Transverse colon (tissue), 4 donors: ENCODE results near the gene ZDHHC9. TPM values are rescaled to one million over a fixed set of nuclear protein-coding genes. Genes with fewer than 3 reads are reported as not detected.

Experiments used
- DNase-seq: peaks from one replicate; pipeline ENCODE4 v3.0.0-alpha.2; 2019
- H3K27ac ChIP-seq, 4 donors: fragments of 200-600 bp; sonication (generic); 2 replicates each; pipeline ENCODE4 v1.5.1; 2016 to 2018; ENCODE audit warnings: inconsistent platforms in 4 of 4
- H3K27me3 ChIP-seq: fragments of 200-600 bp; sonication (generic); 2 replicates; pipeline ENCODE4 v1.5.1; 2017; ENCODE audit warnings: inconsistent platforms
- H3K36me3 ChIP-seq, 4 donors: fragments of 200-600 bp; sonication (generic); 2 replicates each; pipeline ENCODE4 v1.5.1; 2017 to 2019; ENCODE audit warnings: inconsistent platforms in 4 of 4
- H3K4me1 ChIP-seq, 4 donors: fragments of 200-600 bp; sonication (generic); 2 replicates each; pipeline ENCODE4 v1.5.1; 2017 to 2020; ENCODE audit warnings: inconsistent platforms in 4 of 4
- H3K4me3 ChIP-seq, 4 donors: fragments of 200-600 bp; sonication (generic); 1 replicate in 1 of 4; 2 replicates in 3 of 4; pipeline versions ENCODE4 v1.5.1 to v1.6.1; 2017 to 2019; ENCODE audit warnings: inconsistent platforms in 4 of 4
- H3K9me3 ChIP-seq, 2 donors: fragments of 200-600 bp; sonication (generic); 2 replicates each; pipeline ENCODE4 v1.5.1; 2017 to 2019; ENCODE audit warnings: inconsistent platforms in 2 of 2
- CTCF ChIP-seq, 5 experiments: fragments of 200-600 bp in 3 of 5; fragments of 450-650 bp in 2 of 5; sonication (generic) in 3 of 5; IDR thresholded peaks; 1 replicate in 2 of 5; 2 replicates in 3 of 5; pipeline ENCODE4 v1.5.1; 2016 to 2017; ENCODE audit warnings: antibody characterized with exemption in 5 of 5, inconsistent platforms in 3 of 5, mild to moderate bottlenecking in 2 of 5, moderate library complexity in 1 of 5
- EP300 ChIP-seq: sonication (generic); formaldehyde crosslinking; IDR thresholded peaks from one replicate; pipeline ENCODE4 v1.6.1; 2017; ENCODE audit warnings: antibody characterized with exemption, low read depth
- POLR2A ChIP-seq: fragments of 450-650 bp; IDR thresholded peaks from one replicate; pipeline ENCODE4 v1.6.1; 2016; ENCODE audit warnings: antibody characterized with exemption, mild to moderate bottlenecking, moderate library complexity
- POLR2AphosphoS5 ChIP-seq, 3 donors: sonication (generic); formaldehyde crosslinking; IDR thresholded peaks; one replicate each; pipeline ENCODE4 v1.6.1; 2016; ENCODE audit warnings: antibody characterized with exemption in 3 of 3
- WGBS, 2 donors: methylation state at CpG; one replicate each; pipeline ENCODE4 v1.1.5; 2018; ENCODE audit warnings: low coverage in 1 of 2; 5-methylcytosine and 5-hydroxymethylcytosine counted together
- in situ Hi-C, 4 donors: fragments of 200-750 bp; cut with MboI; loops; one replicate each; pipeline versions ENCODE4 v1.15.0 to v1.15.1; 2017; ENCODE audit warnings: low sequenced_read_pairs in 3 of 4, low pct_ligation_motif_present in 1 of 4, low pct_unique_long_range_greater_than_20kb in 1 of 4
- intact Hi-C: fragments of 100-400 bp; cut with DNase I; formaldehyde crosslinking; loops from one replicate; pipeline ENCODE4 v1.15.1; 2023; ENCODE audit warnings: low total_unique reads
- total RNA-seq, 4 donors: library from RNA; depleted of rRNA; stranded (reverse); fragments of >200 nt; gene quantifications; one replicate each; pipeline ENCODE4 v1.1.0, GENCODE V29; 2016

Gene ZDHHC9
- total RNA-seq, 4 donors from 2014 or later, result 9.2 to 60.2 (median 30.7) TPM

- WGBS, 2 donors, result 77% methylated on average over 7 of the region's 8 CpGs; no CpG with 5 or more reads in 1 of the 2 donors
- intact Hi-C loops, result no loop called here
- peak overlapping the region; percentile 51 to 79 (median 61) for H3K27ac ChIP-seq
- H3K4me1 ChIP-seq, result no peaks in the 10 kb centered on the region
- H3K36me3 ChIP-seq, result no peaks in the 10 kb centered on the region
- no peaks in the 10 kb centered on the region for H3K9me3 ChIP-seq
- H3K27me3 ChIP-seq, result no peaks in the 10 kb centered on the region
- peak overlapping the region in 2 of 4 donors; percentile 6 to 42 for H3K4me3 ChIP-seq
- peak; percentile 67 for DNase-seq
- in situ Hi-C loops, result no loop called here
- TF ChIP-seq EP300 (no peak), POLR2AphosphoS5 (IDR thresholded peaks at IDR 0.05) (peak in 1 of 3 donors; percentile 28), POLR2A (peak; percentile 22), CTCF (IDR thresholded peaks at IDR 0.05) (no peak)
Measured at GRCh38 chrX:129781134-129781672, 62.5 kb downstream of the ZDHHC9 start.

DNA sequence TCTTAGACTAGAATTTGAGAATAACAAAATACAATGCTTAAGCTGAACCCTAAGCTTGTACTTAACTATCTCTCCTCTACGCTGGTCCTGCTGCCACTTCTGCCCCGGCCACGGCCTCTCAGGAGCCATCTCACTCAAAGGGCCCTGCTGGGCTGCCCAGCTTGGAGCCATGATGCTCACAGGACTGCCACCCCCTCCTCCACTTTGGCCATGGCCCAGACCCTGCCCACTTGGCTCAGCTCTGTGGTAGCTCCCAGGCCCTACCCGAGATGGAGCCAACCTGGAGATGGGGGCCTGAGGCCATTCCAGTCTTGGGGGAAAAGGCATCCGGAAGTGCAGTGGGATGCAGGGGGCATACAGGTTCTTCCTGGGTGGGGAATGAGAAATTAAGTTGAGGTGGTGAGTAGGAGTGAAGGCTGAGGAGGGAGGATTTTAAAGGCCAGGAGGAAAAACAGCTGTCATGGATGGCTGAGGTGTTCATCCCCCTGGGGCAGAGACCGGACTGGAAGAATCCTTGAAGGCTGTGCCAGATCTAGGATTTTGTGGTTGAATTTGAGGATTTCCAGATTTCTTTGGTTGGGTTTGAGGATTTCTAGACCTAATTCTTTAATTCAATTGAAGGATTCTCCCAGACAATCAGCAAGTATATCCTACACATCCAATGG, 63.1 kb downstream of the ZDHHC9 start:
- no peak for TF ChIP-seq POLR2A
- H3K4me3 ChIP-seq, result peak overlapping the region in 2 of 4 donors; percentile 6 to 42
- no peak for DNase-seq
- no peaks in the 10 kb centered on the region for H3K4me1 ChIP-seq
- no peaks in the 10 kb centered on the region for H3K9me3 ChIP-seq
- in situ Hi-C loops, result no loop called here
- 66% methylated on average over 6 of the region's 6 CpGs; no CpG with 5 or more reads in 1 of the 2 donors for WGBS, 2 donors
- intact Hi-C loops, result no loop called here
- peak overlapping the region; percentile 51 to 79 (median 61) for H3K27ac ChIP-seq
- H3K36me3 ChIP-seq, result no peaks in the 10 kb centered on the region
- no peaks in the 10 kb centered on the region for H3K27me3 ChIP-seq

GRCh38 chrX:129779747-129780146, 63.9 kb downstream of the ZDHHC9 start, which contains the start of gene SASH3:
TSS of gene SASH3 (plus strand) at chrX:129779949. CDS start at chrX:129780098, 149 bp downstream.
- 62% methylated on average over 9 of the region's 13 CpGs; no CpG with 5 or more reads in 1 of the 2 donors for WGBS, 2 donors
- H3K36me3 ChIP-seq, result no peaks in the 10 kb centered on the region
- in situ Hi-C loops, result no loop called here
- no peaks in the 10 kb centered on the region for H3K9me3 ChIP-seq
- no peaks in the 10 kb centered on the region for H3K4me1 ChIP-seq
- DNase-seq, result peak; percentile 63
- intact Hi-C loops, result loop anchor here (1.0 kb wide), 1 partner anchor 17 kb away; no protein-coding TSS in a partner anchor
- H3K27me3 ChIP-seq, result no peaks in the 10 kb centered on the region
- peak within 1 kb of the TSS in 2 of 4 donors; percentile 6 to 42 for H3K4me3 ChIP-seq
- TF ChIP-seq EP300 (no peak), POLR2AphosphoS5 (IDR thresholded peaks at IDR 0.05) (peak; percentile 15 to 53 (median 34)), CTCF (IDR thresholded peaks at IDR 0.05) (no peak), POLR2A (peak; percentile 41)
- peak within 1 kb of the TSS; percentile 51 to 79 (median 61) for H3K27ac ChIP-seq

- TF ChIP-seq POLR2A (no peak), POLR2AphosphoS5 (IDR thresholded peaks at IDR 0.05) (no peak), EP300 (no peak), CTCF (IDR thresholded peaks at IDR 0.05) (no peak)
- Histone ChIP-seq H3K27ac (peak overlapping the region; percentile 47 to 79 (median 61)), H3K27me3 (no peaks in the 10 kb centered on the region), H3K36me3 (no peaks in the 10 kb centered on the region), H3K4me3 (no peak overlapping the region), H3K4me1 (peaks cover 0 to 2% (median 0%) of the 10 kb centered on the region in 4 donors), H3K9me3 (no peaks in the 10 kb centered on the region)
- WGBS, 2 donors, result 84 to 93% methylated on average over 3 to 7 of the region's 7 CpGs
- no peak for DNase-seq
- intact Hi-C loops, result loop anchor here (1.0 kb wide), 1 partner anchor 17 kb away; no protein-coding TSS in a partner anchor
- in situ Hi-C loops, result no loop called here
Measured at GRCh38 chrX:129779086-129779672, 64.5 kb downstream of the ZDHHC9 start.
